HFFc6 (cell line): ENCODE data around the gene AAR2. TPM values are rescaled to one million over a fixed set of nuclear protein-coding genes. Genes with fewer than 3 reads are reported as not detected.

Experiments used
- DNase-seq: peaks from one replicate; pipeline ENCODE4 v3.0.0-alpha.2; 2018
- H3K27ac Mint-ChIP-seq: 2 replicates; pipeline ENCODE4 v1.8.0; 2020; ENCODE audit warnings: mild to moderate bottlenecking, mixed read lengths
- H3K27me3 Mint-ChIP-seq: 2 replicates; pipeline ENCODE4 v1.8.0; 2021; ENCODE audit warnings: mild to moderate bottlenecking, moderate library complexity, mixed read lengths; ENCODE audit not compliant: insufficient read depth
- H3K36me3 Mint-ChIP-seq: 2 replicates; pipeline ENCODE4 v1.8.0; 2021; ENCODE audit warnings: low read depth, mixed read lengths
- H3K4me1 Mint-ChIP-seq: 2 replicates; pipeline ENCODE4 v1.8.0; 2020; ENCODE audit warnings: low read depth, mixed read lengths
- H3K4me3 Mint-ChIP-seq: 2 replicates; pipeline ENCODE4 v1.8.0; 2020; ENCODE audit warnings: mild to moderate bottlenecking, moderate library complexity, mixed read lengths
- H3K9me3 Mint-ChIP-seq: 2 replicates; pipeline ENCODE4 v1.8.0; 2020; ENCODE audit warnings: mild to moderate bottlenecking, mixed read lengths
- CTCF ChIP-seq: fragments of 200-600 bp; sonication (generic); IDR thresholded peaks from 2 replicates; pipeline ENCODE4 v1.5.0; 2021; ENCODE audit warnings: antibody characterized with exemption, mild to moderate bottlenecking
- total RNA-seq, 6 experiments: library from RNA; stranded (reverse); fragmentation: NEBNext Ultra II Directional; extraction: Animal tissue kit (Norgen Biotek cat#: 25700); gene quantifications; 2 replicates in 1 of 6; 3 replicates in 5 of 6; pipeline ENCODE4 v1.2.3, GENCODE V29; 2021

AAR2 gene
- total RNA-seq, 6 experiments from 2014 or later: 20.4 to 25.9 (median 23.7) TPM

- H3K4me1 Mint-ChIP-seq: no peaks in the 10 kb centered on the region
- no peak overlapping the region for H3K4me3 Mint-ChIP-seq
- H3K27ac Mint-ChIP-seq: no peak overlapping the region
- no peaks in the 10 kb centered on the region for H3K27me3 Mint-ChIP-seq
- TF ChIP-seq CTCF: no peak
- DNase-seq: no peak
- H3K9me3 Mint-ChIP-seq: no peaks in the 10 kb centered on the region
- peaks cover 16% of the 10 kb centered on the region for H3K36me3 Mint-ChIP-seq
Measured at GRCh38 chr20:36248836-36249235, 12.6 kb downstream of the AAR2 start.

- no peak for DNase-seq
- Mint-ChIP-seq H3K4me3 (no peak overlapping the region), H3K4me1 (no peaks in the 10 kb centered on the region), H3K27ac (no peak overlapping the region), H3K27me3 (no peaks in the 10 kb centered on the region), H3K9me3 (no peaks in the 10 kb centered on the region), H3K36me3 (peaks cover 16% of the 10 kb centered on the region)
- no peak for TF ChIP-seq CTCF
Measured at GRCh38 chr20:36249450-36249849, 13.2 kb downstream of the AAR2 start.

- no peak for TF ChIP-seq CTCF
- Mint-ChIP-seq H3K9me3 (no peaks in the 10 kb centered on the region), H3K27me3 (no peaks in the 10 kb centered on the region), H3K36me3 (peaks cover 25% of the 10 kb centered on the region), H3K4me1 (no peaks in the 10 kb centered on the region), H3K27ac (no peak overlapping the region), H3K4me3 (no peak overlapping the region)
- DNase-seq: no peak
Measured at GRCh38 chr20:36251426-36251825, 15.1 kb downstream of the AAR2 start.

GRCh38 chr20:36252511-36252910, 16.2 kb downstream of the AAR2 start:
- no peak for DNase-seq
- H3K27ac Mint-ChIP-seq: no peak overlapping the region
- no peaks in the 10 kb centered on the region for H3K4me1 Mint-ChIP-seq
- H3K27me3 Mint-ChIP-seq: no peaks in the 10 kb centered on the region
- no peak for TF ChIP-seq CTCF
- no peaks in the 10 kb centered on the region for H3K9me3 Mint-ChIP-seq
- H3K36me3 Mint-ChIP-seq: peaks cover 34% of the 10 kb centered on the region
- no peak overlapping the region for H3K4me3 Mint-ChIP-seq

GRCh38 chr20:36253036-36253435, 16.8 kb downstream of the AAR2 start:
- Mint-ChIP-seq H3K4me1 (no peaks in the 10 kb centered on the region), H3K36me3 (peaks cover 30% of the 10 kb centered on the region), H3K27ac (no peak overlapping the region), H3K4me3 (no peak overlapping the region), H3K9me3 (no peaks in the 10 kb centered on the region), H3K27me3 (no peaks in the 10 kb centered on the region)
- TF ChIP-seq CTCF: no peak
- no peak for DNase-seq

GRCh38 chr20:36254076-36254475, 17.8 kb downstream of the AAR2 start:
- no peaks in the 10 kb centered on the region for H3K27me3 Mint-ChIP-seq
- H3K36me3 Mint-ChIP-seq: peaks cover 22% of the 10 kb centered on the region
- H3K4me1 Mint-ChIP-seq: no peaks in the 10 kb centered on the region
- no peak for DNase-seq
- H3K9me3 Mint-ChIP-seq: no peaks in the 10 kb centered on the region
- H3K27ac Mint-ChIP-seq: no peak overlapping the region
- H3K4me3 Mint-ChIP-seq: no peak overlapping the region
- no peak for TF ChIP-seq CTCF
